GM21515 (cell line): ENCODE measurements around the gene TMEFF2.
"Not testable (repeated sequence)": the region's sequence is repeated elsewhere in the genome, so short reads cannot be mapped to it uniquely, and the experiment has no call there.

ENCODE experiments used
- ATAC-seq: cut with Tn5 transposase; IDR thresholded peaks from one replicate; pipeline ENCODE4 v1.9.1; 2021; ENCODE audit not compliant: unreplicated experiment

TMEFF2 gene

GRCh38 chr2:191941376-191941929 is 253.3 kb downstream of the TMEFF2 start:
- ATAC-seq = no peak

GRCh38 chr2:191938779-191939178 is 256.0 kb downstream of the TMEFF2 start:
- ATAC-seq = no peak

- ATAC-seq = no peak
Measured at GRCh38 chr2:191936882-191937405, 257.8 kb downstream of the TMEFF2 start.

- no peak for ATAC-seq
Measured at GRCh38 chr2:191935247-191935646, 259.5 kb downstream of the TMEFF2 start.

GRCh38 chr2:191933307-191934105 is 261.2 kb downstream of the TMEFF2 start:
- peak; percentile 89 for ATAC-seq

GRCh38 chr2:191932286-191932685 is 262.4 kb downstream of the TMEFF2 start:
- ATAC-seq = no peak

GRCh38 chr2:191931329-191931728 is 263.4 kb downstream of the TMEFF2 start:
- ATAC-seq = no peak

- no peak for ATAC-seq
Measured at GRCh38 chr2:191930205-191930604, 264.5 kb downstream of the TMEFF2 start.

GRCh38 chr2:191929288-191929687 is 265.4 kb downstream of the TMEFF2 start:
- ATAC-seq = no peak

GRCh38 chr2:191927991-191928390 is 266.7 kb downstream of the TMEFF2 start:
- ATAC-seq = no peak

GRCh38 chr2:191927319-191927867 is 267.3 kb downstream of the TMEFF2 start:
- no peak for ATAC-seq

GRCh38 chr2:191926671-191927070 is 268.1 kb downstream of the TMEFF2 start:
- ATAC-seq = no peak

- no peak for ATAC-seq
Measured at GRCh38 chr2:191923652-191923997, 271.1 kb downstream of the TMEFF2 start.

- peak; percentile 95 for ATAC-seq
Measured at GRCh38 chr2:191922736-191923651, 271.7 kb downstream of the TMEFF2 start.

- ATAC-seq = not testable (repeated sequence)
Measured at GRCh38 chr2:191921650-191922049, 273.1 kb downstream of the TMEFF2 start.

GRCh38 chr2:191920502-191920901 is 274.2 kb downstream of the TMEFF2 start:
- no peak for ATAC-seq

GRCh38 chr2:191917967-191918651 is 276.6 kb downstream of the TMEFF2 start:
- ATAC-seq = no peak

GRCh38 chr2:191917430-191917881 is 277.3 kb downstream of the TMEFF2 start:
- ATAC-seq = no peak

- ATAC-seq = no peak
Measured at GRCh38 chr2:191916826-191917225, 277.9 kb downstream of the TMEFF2 start.

GRCh38 chr2:191915750-191916149 is 279.0 kb downstream of the TMEFF2 start:
- no peak for ATAC-seq
